ENCODE results near the gene AFMID. TPM values are rescaled to one million over a fixed set of nuclear protein-coding genes. Genes with fewer than 3 reads are reported as not detected.

Gene AFMID
- total RNA-seq, 2 experiments from 2014 or later: 9.2 to 14.0 TPM

DNA sequence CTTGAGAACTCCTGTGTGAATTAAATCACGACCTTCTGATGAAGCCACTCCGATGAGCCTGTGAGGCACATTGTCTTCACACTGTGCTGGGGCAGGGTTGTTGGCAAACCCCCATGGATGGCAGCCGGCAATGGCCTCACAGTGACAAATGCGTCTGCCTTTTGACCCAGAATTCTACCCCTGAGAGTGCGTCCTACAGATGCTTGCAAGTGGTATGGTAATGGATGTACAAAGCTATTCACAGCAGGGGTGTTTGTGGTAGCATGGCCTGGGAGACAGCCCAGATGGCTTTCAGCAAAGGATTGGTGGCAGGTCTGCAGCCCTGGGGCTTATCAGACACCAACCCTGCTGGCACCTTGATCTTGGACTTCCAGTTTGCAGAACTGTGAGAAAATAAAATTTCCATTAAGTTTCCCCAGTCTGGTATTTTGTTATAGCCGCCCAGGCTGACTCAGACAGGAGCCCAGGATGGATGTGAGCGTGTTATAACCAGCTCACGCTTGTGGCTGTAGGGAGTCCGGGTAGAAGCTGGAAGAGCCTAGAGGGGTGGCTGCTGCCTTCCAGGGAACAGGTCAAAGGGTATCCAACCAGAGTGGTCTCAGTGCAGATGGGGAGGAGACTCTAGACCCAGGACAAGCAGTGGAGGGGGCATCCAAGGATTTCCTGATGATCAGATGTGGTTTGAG is 10.1 kb downstream of the AFMID start:
- Mint-ChIP-seq H3K36me3 (ENCODE audit: low read depth) (peaks cover 16% of the 10 kb centered on the region), H3K4me3 (no peak overlapping the region), H3K4me1 (peaks cover 8% of the 10 kb centered on the region), H3K27ac (no peak overlapping the region), H3K9me3 (no peaks in the 10 kb centered on the region), H3K27me3 (no peaks in the 10 kb centered on the region)
- no peak for DNase-seq
- CTCF ChIA-PET: interaction anchor here (1.0 to 1.2 kb wide), 3 partner anchors 21 to 112 kb away, joined by 3 to 6 read pairs (median 3); no protein-coding TSS in a partner anchor
- POLR2A ChIA-PET: no interaction called here

DNA sequence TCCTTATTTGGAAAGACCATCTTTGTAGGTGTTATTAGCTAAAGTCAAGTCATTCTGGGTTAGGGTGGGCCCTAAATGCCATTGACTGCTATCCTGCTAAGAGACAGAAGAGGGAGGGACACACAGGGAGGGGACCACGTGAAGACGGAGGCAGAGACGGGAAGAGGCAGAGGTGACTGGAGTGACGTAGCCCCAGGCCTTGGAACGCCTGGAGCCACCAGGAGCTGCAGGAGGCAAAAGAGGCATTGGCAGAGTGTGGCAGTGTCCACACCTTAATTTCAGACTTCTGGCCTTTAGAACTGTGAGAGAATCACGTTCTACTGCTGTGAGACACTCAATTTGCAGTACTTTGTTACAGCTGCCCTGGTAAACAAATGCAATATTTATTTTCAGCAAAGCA is 13.3 kb downstream of the AFMID start:
- ChIA-PET POLR2A (interaction anchor here (1.4 kb wide), 1 partner anchor 116 kb away, joined by 3 read pairs; no protein-coding TSS in a partner anchor), CTCF (interaction anchor here (0.7 kb wide), 1 partner anchor 1144 kb away, joined by 3 read pairs; no protein-coding TSS in a partner anchor)
- H3K27me3 Mint-ChIP-seq: no peaks in the 10 kb centered on the region
- peaks cover 13% of the 10 kb centered on the region for H3K36me3 Mint-ChIP-seq (ENCODE audit: low read depth)
- H3K4me1 Mint-ChIP-seq: peaks cover 6% of the 10 kb centered on the region
- H3K4me3 Mint-ChIP-seq: no peak overlapping the region
- H3K9me3 Mint-ChIP-seq: no peaks in the 10 kb centered on the region
- H3K27ac Mint-ChIP-seq: no peak overlapping the region
- no peak for DNase-seq

DNA sequence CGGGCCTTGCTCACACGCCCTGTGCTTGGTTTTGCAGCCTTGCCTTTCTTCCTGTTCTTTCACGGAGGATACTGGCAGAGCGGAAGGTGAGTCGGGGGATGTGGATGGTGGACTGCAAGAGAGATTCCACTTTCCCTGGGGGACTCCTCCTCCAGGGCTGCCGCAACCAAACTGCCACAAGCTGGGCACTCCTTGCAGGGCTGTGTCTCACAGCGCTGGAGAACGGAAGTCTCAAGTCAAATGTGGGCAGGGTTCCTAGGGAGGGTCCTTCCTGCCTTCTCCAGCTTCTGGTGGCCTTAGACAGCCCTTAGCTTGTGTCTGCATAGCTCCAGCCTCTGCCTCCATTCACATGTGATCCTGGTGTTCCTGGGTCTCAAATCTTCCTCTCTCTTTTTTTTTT is 15.5 kb downstream of the AFMID start:
- H3K36me3 Mint-ChIP-seq (ENCODE audit: low read depth): peaks cover 5% of the 10 kb centered on the region
- no peaks in the 10 kb centered on the region for H3K9me3 Mint-ChIP-seq
- H3K27ac Mint-ChIP-seq: no peak overlapping the region
- ChIA-PET CTCF (interaction anchor here (0.7 kb wide), 1 partner anchor 180 kb away, joined by 3 read pairs; no protein-coding TSS in a partner anchor), POLR2A (no interaction called here)
- peaks cover 6% of the 10 kb centered on the region for H3K4me1 Mint-ChIP-seq
- H3K27me3 Mint-ChIP-seq: no peaks in the 10 kb centered on the region
- no peak for DNase-seq
- no peak overlapping the region for H3K4me3 Mint-ChIP-seq

DNA sequence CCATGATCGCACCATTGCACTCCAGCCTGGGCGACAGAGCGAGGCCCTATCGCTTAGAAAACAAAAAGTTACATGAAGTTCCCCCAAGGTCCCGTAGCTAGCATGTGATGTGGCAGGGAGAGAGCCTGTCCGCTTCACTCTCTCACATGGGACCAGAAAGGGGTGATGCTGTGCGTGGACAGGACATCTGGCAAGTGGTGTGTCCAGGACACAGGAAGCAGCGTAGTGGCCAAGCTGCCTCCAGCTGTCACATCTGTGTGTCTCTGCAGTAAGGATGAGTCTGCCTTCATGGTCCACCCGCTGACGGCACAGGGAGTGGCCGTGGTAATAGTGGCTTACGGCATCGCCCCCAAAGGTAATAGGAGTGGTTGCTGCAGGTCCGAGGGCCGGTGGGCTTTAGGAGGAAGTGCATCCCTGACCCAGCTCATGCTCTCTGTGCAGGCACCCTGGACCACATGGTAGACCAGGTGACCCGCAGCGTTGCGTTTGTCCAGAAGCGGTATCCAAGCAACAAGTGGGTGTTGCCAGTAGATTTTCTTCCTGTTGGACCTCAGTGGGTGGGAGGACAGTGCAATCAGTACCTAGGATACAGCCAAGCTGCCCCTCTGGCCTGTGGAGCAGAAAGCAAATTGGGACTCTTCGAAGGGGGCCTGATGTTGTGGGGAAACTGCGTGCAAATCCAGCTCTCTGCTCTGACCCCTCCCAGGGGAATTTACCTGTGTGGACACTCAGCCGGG is 17.4 kb downstream of the AFMID start:
- Mint-ChIP-seq H3K36me3 (ENCODE audit: low read depth) (no peaks in the 10 kb centered on the region), H3K27me3 (no peaks in the 10 kb centered on the region), H3K9me3 (no peaks in the 10 kb centered on the region), H3K4me3 (no peak overlapping the region), H3K4me1 (no peaks in the 10 kb centered on the region), H3K27ac (no peak overlapping the region)
- CTCF ChIA-PET: no interaction called here
- DNase-seq: no peak
- POLR2A ChIA-PET: interaction anchor here (1.6 kb wide), 1 partner anchor 19 kb away, joined by 4 read pairs; no protein-coding TSS in a partner anchor

DNA sequence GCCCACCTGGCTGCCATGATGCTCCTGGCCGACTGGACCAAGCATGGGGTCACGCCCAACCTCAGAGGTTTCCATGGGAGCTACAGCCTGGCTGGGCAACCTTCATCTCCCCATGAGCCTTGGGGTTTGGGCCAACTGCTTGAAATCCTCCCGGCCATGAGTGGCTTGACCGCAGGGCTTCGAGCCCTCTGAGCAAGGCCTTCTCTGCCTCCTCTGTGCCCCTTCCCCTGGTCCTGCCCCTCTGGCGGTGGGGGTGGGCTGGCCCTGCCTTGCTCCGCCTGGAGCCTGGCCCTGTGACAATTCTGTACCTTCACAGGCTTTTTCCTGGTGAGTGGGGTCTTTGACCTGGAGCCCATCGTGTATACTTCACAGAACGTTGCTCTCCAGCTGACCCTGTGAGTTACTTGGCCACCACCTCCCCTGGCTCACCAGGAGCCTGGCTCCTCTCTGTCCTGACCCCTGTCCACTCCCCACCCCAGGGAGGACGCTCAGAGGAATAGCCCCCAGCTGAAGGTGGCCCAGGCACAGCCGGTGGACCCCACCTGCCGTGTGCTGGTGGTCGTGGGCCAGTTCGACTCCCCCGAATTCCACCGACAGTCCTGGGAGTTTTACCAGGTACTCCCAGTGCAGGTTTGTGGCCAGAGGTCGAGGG is 18.1 kb downstream of the AFMID start:
- H3K9me3 Mint-ChIP-seq: no peaks in the 10 kb centered on the region

DNA sequence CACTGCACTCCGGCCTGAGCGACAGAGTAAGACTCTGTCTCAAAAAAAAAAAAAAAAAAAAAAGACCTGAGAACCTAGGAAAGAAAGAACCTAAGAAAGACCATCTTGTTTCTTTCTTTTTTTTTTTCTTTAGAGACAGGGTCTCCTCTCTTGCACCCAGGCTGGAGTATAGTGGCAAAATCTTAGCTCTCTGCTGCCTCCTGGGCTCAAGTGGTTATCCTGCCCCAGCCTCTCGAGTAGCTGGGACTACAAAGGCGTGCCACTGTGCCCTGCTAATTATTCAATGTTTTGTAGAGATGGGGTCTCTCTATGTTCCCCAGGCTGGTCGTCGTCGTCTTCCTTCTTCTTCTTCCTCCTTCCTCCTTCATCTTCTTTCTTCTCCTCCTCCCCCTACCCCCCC is 19.1 kb downstream of the AFMID start:
- no peak overlapping the region for H3K4me3 Mint-ChIP-seq
- CTCF ChIA-PET: no interaction called here
- no peaks in the 10 kb centered on the region for H3K36me3 Mint-ChIP-seq (ENCODE audit: low read depth)
- DNase-seq: no peak
- H3K27ac Mint-ChIP-seq: no peak overlapping the region
- POLR2A ChIA-PET: interaction anchor here (1.6 kb wide), 1 partner anchor 17 kb away, joined by 4 read pairs; no protein-coding TSS in a partner anchor
- H3K4me1 Mint-ChIP-seq: no peaks in the 10 kb centered on the region
- no peaks in the 10 kb centered on the region for H3K9me3 Mint-ChIP-seq
- H3K27me3 Mint-ChIP-seq: no peaks in the 10 kb centered on the region

More for the DNA sequence above, 18.1 kb downstream of the AFMID start:
- no peak for DNase-seq
- ChIA-PET CTCF (no interaction called here), POLR2A (interaction anchor here (1.6 kb wide), 1 partner anchor 18 kb away, joined by 4 read pairs; no protein-coding TSS in a partner anchor)
- Mint-ChIP-seq H3K36me3 (ENCODE audit: low read depth) (no peaks in the 10 kb centered on the region), H3K4me1 (no peaks in the 10 kb centered on the region), H3K4me3 (no peak overlapping the region), H3K27me3 (no peaks in the 10 kb centered on the region), H3K27ac (no peak overlapping the region)

DNA sequence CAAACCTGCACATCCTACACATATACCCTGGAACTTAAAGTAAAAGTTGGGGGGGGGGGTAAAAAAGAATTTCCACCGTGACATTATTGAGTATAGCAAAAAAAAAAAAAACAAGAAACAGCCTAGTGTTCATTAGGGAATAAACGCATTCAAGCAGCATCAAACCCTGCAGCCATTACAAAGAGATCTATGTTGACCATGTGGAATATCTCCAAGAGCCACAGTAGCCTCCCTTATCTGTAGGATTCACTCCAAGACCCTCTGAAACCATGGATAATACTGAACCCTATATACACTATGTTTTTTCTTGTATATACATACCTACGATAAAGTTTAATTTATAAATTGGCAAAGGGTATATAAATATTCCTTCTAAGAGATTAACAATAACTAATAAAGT is 21.3 kb downstream of the AFMID start:
- no peaks in the 10 kb centered on the region for H3K9me3 Mint-ChIP-seq
- H3K27me3 Mint-ChIP-seq: no peaks in the 10 kb centered on the region
- no peak for DNase-seq
- H3K4me3 Mint-ChIP-seq: no peak overlapping the region
- ChIA-PET CTCF (no interaction called here), POLR2A (no interaction called here)
- no peaks in the 10 kb centered on the region for H3K36me3 Mint-ChIP-seq (ENCODE audit: low read depth)
- H3K27ac Mint-ChIP-seq: no peak overlapping the region
- H3K4me1 Mint-ChIP-seq: no peaks in the 10 kb centered on the region

DNA sequence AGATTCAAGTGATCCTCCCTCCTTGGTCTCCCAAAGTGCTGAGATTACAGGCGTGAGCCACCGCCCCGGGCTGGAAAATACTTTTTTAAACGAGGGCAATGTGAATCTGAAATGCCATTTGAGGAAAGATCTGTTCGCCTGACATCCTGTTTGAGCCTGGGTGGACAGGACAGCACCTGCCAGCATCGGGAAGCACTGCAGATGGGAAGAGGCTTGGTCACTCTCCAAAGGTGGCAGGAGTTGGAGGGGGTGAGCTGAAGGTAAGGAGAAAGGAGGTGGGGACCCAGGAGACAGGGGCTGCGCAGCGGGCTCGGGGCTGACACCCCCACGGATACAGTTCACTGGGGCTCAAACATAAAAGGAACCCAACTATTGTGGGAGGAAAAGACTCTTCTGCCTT is 22.9 kb downstream of the AFMID start:
- H3K4me3 Mint-ChIP-seq: no peak overlapping the region
- ChIA-PET POLR2A (no interaction called here), CTCF (no interaction called here)
- no peak overlapping the region for H3K27ac Mint-ChIP-seq
- H3K27me3 Mint-ChIP-seq: no peaks in the 10 kb centered on the region
- no peaks in the 10 kb centered on the region for H3K9me3 Mint-ChIP-seq
- peaks cover 6% of the 10 kb centered on the region for H3K36me3 Mint-ChIP-seq (ENCODE audit: low read depth)
- H3K4me1 Mint-ChIP-seq: peaks cover 9% of the 10 kb centered on the region
- DNase-seq: no peak

DNA sequence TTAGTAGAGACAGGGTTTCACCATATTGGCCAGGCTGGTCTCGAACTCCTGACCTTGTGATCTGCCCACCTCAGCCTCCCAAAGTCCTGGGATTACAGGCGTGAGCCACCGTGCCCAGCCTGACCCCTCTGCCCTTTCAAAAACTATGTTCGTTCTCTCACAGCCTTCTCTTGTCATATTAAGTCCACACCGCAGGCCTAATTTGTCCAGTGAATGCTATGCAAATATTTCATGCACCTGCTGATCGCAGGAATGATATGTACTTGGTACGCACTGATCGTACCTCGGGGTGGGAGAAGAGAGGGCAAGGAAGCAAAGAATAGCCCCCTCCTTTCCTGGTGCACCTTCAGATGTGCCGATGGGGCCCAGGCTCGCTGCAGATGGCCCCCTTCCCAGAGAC is 23.9 kb downstream of the AFMID start:
- Mint-ChIP-seq H3K27ac (no peak overlapping the region), H3K36me3 (ENCODE audit: low read depth) (peaks cover 11% of the 10 kb centered on the region), H3K4me1 (peaks cover 15% of the 10 kb centered on the region), H3K27me3 (no peaks in the 10 kb centered on the region), H3K9me3 (no peaks in the 10 kb centered on the region), H3K4me3 (no peak overlapping the region)
- ChIA-PET CTCF (no interaction called here), POLR2A (no interaction called here)
- no peak for DNase-seq

DNA sequence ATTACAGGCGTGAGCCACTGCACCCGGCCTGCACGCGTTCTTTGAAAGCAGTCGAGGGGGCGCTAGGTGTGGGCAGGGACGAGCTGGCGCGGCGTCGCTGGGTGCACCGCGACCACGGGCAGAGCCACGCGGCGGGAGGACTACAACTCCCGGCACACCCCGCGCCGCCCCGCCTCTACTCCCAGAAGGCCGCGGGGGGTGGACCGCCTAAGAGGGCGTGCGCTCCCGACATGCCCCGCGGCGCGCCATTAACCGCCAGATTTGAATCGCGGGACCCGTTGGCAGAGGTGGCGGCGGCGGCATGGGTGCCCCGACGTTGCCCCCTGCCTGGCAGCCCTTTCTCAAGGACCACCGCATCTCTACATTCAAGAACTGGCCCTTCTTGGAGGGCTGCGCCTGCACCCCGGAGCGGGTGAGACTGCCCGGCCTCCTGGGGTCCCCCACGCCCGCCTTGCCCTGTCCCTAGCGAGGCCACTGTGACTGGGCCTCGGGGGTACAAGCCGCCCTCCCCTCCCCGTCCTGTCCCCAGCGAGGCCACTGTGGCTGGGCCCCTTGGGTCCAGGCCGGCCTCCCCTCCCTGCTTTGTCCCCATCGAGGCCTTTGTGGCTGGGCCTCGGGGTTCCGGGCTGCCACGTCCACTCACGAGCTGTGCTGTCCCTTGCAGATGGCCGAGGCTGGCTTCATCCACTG is 27.0 kb downstream of the AFMID start, which contains the start of gene BIRC5:
BIRC5 (plus strand) TSS at position 238 of the 690 bp plus-strand sequence; CDS start at position 302, 64 bp downstream.
- peak within 1 kb of the TSS; percentile 89 for H3K27ac Mint-ChIP-seq
- H3K4me1 Mint-ChIP-seq: peaks cover 23% of the 10 kb centered on the region
- no peaks in the 10 kb centered on the region for H3K27me3 Mint-ChIP-seq
- peak within 1 kb of the TSS; percentile 97 for H3K4me3 Mint-ChIP-seq
- ChIA-PET CTCF (interaction anchor here (2.0 kb wide), 1 partner anchor 130 kb away, joined by 5 read pairs; no protein-coding TSS in a partner anchor), POLR2A (interaction anchor here (0.7 to 2.0 kb wide), 10 partner anchors 10 to 92 kb away, joined by 3 to 9 read pairs (median 4); partner anchors contain the start of genes AFMID, TK1 and TMC6)
- H3K9me3 Mint-ChIP-seq: no peaks in the 10 kb centered on the region
- peak; percentile 93 for DNase-seq
- H3K36me3 Mint-ChIP-seq (ENCODE audit: low read depth): peaks cover 26% of the 10 kb centered on the region

DNA sequence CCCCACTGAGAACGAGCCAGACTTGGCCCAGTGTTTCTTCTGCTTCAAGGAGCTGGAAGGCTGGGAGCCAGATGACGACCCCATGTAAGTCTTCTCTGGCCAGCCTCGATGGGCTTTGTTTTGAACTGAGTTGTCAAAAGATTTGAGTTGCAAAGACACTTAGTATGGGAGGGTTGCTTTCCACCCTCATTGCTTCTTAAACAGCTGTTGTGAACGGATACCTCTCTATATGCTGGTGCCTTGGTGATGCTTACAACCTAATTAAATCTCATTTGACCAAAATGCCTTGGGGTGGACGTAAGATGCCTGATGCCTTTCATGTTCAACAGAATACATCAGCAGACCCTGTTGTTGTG is 27.5 kb downstream of the AFMID start:
- Mint-ChIP-seq H3K27ac (peak overlapping the region; percentile 89), H3K4me3 (peak overlapping the region; percentile 97), H3K36me3 (ENCODE audit: low read depth) (peaks cover 31% of the 10 kb centered on the region), H3K4me1 (peaks cover 26% of the 10 kb centered on the region), H3K9me3 (no peaks in the 10 kb centered on the region), H3K27me3 (no peaks in the 10 kb centered on the region)
- no peak for DNase-seq
- ChIA-PET POLR2A (interaction anchor here (0.7 to 2.0 kb wide), 7 partner anchors 10 to 93 kb away, joined by 3 to 9 read pairs (median 4); partner anchors contain the start of genes AFMID, TK1 and TMC6), CTCF (interaction anchor here (2.0 kb wide), 1 partner anchor 130 kb away, joined by 5 read pairs; no protein-coding TSS in a partner anchor)

DNA sequence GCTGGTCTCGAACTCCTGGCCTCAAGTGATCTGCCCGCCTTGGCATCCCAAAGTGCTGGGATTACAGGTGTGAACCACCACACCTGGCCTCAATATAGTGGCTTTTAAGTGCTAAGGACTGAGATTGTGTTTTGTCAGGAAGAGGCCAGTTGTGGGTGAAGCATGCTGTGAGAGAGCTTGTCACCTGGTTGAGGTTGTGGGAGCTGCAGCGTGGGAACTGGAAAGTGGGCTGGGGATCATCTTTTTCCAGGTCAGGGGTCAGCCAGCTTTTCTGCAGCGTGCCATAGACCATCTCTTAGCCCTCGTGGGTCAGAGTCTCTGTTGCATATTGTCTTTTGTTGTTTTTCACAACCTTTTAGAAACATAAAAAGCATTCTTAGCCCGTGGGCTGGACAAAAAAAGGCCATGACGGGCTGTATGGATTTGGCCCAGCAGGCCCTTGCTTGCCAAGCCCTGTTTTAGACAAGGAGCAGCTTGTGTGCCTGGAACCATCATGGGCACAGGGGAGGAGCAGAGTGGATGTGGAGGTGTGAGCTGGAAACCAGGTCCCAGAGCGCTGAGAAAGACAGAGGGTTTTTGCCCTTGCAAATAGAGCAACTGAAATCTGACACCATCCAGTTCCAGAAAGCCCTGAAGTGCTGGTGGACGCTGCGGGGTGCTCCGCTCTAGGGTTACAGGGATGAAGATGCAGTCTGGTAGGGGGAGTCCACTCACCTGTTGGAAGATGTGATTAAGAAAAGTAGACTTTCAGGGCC is 32.4 kb downstream of the AFMID start:
- DNase-seq: no peak
- CTCF ChIA-PET: interaction anchor here (0.8 kb wide), 1 partner anchor 23 kb away, joined by 3 read pairs; no protein-coding TSS in a partner anchor
- Mint-ChIP-seq H3K9me3 (no peaks in the 10 kb centered on the region), H3K36me3 (ENCODE audit: low read depth) (peaks cover 63% of the 10 kb centered on the region), H3K27ac (no peak overlapping the region), H3K27me3 (no peaks in the 10 kb centered on the region), H3K4me1 (peaks cover 21% of the 10 kb centered on the region), H3K4me3 (no peak overlapping the region)
- POLR2A ChIA-PET: interaction anchor here (1.0 kb wide), 1 partner anchor 33 kb away, joined by 3 read pairs; no protein-coding TSS in a partner anchor

All from activated CD4-positive, alpha-beta memory T cell treated with anti-CD3 and anti-CD28 coated beads, Interleukin-2, amount 10 ng/mL, durations not matched to agents 7 days and 5 days (primary cell).